ENCODE measurements around the gene MYZAP.

DNA sequence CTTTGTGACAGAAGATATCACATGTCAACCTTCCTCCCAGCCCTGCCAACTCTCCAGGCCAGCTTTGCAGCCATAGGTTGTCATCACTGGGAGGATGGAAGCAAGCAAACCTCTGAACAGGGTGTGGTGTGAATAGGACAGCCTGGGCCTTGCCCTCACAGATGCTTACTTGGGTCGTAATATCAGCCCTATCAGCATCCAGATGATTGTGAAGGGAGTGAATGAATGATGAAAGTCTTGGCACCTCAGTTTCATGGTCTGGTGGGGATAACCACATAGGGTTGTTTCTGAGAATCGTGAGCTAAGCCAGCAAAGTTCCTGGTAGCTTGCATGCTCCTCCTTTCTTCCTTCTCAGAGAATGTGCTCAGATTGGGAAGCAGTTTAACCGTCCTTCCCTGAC lies 59.7 kb downstream of the MYZAP start:
- TF ChIP-seq, protein P1, sequence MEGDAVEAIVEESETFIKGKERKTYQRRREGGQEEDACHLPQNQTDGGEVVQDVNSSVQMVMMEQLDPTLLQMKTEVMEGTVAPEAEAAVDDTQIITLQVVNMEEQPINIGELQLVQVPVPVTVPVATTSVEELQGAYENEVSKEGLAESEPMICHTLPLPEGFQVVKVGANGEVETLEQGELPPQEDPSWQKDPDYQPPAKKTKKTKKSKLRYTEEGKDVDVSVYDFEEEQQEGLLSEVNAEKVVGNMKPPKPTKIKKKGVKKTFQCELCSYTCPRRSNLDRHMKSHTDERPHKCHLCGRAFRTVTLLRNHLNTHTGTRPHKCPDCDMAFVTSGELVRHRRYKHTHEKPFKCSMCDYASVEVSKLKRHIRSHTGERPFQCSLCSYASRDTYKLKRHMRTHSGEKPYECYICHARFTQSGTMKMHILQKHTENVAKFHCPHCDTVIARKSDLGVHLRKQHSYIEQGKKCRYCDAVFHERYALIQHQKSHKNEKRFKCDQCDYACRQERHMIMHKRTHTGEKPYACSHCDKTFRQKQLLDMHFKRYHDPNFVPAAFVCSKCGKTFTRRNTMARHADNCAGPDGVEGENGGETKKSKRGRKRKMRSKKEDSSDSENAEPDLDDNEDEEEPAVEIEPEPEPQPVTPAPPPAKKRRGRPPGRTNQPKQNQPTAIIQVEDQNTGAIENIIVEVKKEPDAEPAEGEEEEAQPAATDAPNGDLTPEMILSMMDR (IDR thresholded peaks at IDR 0.05), result no peak
- TF ChIP-seq POLR2AphosphoS5 (IDR thresholded peaks at IDR 0.05; ENCODE audit: low read depth, low read length) (no peak), TAF1 (IDR thresholded peaks at IDR 0.05; ENCODE audit: borderline replicate concordance, low read depth, low read length) (no peak), CHD2 (IDR thresholded peaks at IDR 0.05; ENCODE audit: low read length, partially characterized antibody) (no peak), EZH2phosphoT487 (IDR thresholded peaks at IDR 0.05; ENCODE audit: borderline replicate concordance, low read depth) (no peak), MXI1 (IDR thresholded peaks at IDR 0.05; ENCODE audit: low read depth, low read length) (no peak), GABPA (IDR thresholded peaks at IDR 0.05; ENCODE audit: low read depth) (no peak), FOXM1 (IDR thresholded peaks at IDR 0.05; ENCODE audit: low read depth) (no peak), RXRA (IDR thresholded peaks at IDR 0.05; ENCODE audit: borderline replicate concordance, low read depth) (no peak), TCF12 (IDR thresholded peaks at IDR 0.05) (no peak), YY1 (IDR thresholded peaks at IDR 0.05; ENCODE audit: low read depth) (no peak)
- TF ChIP-seq, protein P2, sequence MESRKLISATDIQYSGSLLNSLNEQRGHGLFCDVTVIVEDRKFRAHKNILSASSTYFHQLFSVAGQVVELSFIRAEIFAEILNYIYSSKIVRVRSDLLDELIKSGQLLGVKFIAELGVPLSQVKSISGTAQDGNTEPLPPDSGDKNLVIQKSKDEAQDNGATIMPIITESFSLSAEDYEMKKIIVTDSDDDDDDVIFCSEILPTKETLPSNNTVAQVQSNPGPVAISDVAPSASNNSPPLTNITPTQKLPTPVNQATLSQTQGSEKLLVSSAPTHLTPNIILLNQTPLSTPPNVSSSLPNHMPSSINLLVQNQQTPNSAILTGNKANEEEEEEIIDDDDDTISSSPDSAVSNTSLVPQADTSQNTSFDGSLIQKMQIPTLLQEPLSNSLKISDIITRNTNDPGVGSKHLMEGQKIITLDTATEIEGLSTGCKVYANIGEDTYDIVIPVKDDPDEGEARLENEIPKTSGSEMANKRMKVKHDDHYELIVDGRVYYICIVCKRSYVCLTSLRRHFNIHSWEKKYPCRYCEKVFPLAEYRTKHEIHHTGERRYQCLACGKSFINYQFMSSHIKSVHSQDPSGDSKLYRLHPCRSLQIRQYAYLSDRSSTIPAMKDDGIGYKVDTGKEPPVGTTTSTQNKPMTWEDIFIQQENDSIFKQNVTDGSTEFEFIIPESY (IDR thresholded peaks at IDR 0.05; ENCODE audit: borderline replicate concordance, low read depth), result no peak

Data from SK-N-SH (cell line).